AG04450 (cell line): Measurements from ENCODE around the gene PPP1R14D. TPM values are rescaled to one million over a fixed set of nuclear protein-coding genes. Genes with fewer than 3 reads are reported as not detected.

Source experiments
- CTCF ChIA-PET: fragments of 300-600, 350-600 bp; formaldehyde crosslinking; extraction: SDS; loops from one replicate; lab custom pipeline; 2022; ENCODE audit warnings: antibody characterized with exemption, inconsistent platforms; lab: Charles Lee
- POLR2A ChIA-PET: fragments of 350-600 bp; formaldehyde crosslinking; extraction: SDS; loops from one replicate; lab custom pipeline; 2021; ENCODE audit warnings: antibody characterized with exemption, inconsistent platforms; lab: Yijun Ruan, JAX
- DNase-seq: peaks from one replicate; pipeline ENCODE4 v3.0.0-alpha.2; 2011; ENCODE audit warnings: low read depth, low spot score
- H3K27ac ChIP-seq: one replicate; pipeline ENCODE4 v1.5.1; 2012; ENCODE audit warnings: low read depth, low read length, control low read depth
- H3K27me3 ChIP-seq: one replicate; pipeline ENCODE4 v1.6.0; 2012; ENCODE audit warnings: low read length; ENCODE audit not compliant: control insufficient read depth, insufficient read depth
- H3K4me3 ChIP-seq: 2 replicates; pipeline ENCODE4 v1.5.1; 2011; ENCODE audit warnings: mild to moderate bottlenecking, low read depth, low read length, control low read depth
- H3K9me3 ChIP-seq: 2 replicates; pipeline ENCODE4 v1.5.1; 2012; ENCODE audit warnings: low read length; ENCODE audit not compliant: control insufficient read depth, insufficient read depth
- polyA plus RNA-seq: library from polyadenylated mRNA; depleted of rRNA; stranded (reverse); fragments of >200 nt; gene quantifications from 2 replicates; pipeline ENCODE4 v1.2.3, GENCODE V29; 2011
- TF ChIP-seq, protein P1 (sequence below): IDR thresholded peaks from 2 replicates; pipeline ENCODE4 v1.5.1; 2011; ENCODE audit warnings: low read depth, low read length, control low read depth, inconsistent platforms

PPP1R14D gene
- polyA plus RNA-seq, 1 experiment, result not detected

DNA sequence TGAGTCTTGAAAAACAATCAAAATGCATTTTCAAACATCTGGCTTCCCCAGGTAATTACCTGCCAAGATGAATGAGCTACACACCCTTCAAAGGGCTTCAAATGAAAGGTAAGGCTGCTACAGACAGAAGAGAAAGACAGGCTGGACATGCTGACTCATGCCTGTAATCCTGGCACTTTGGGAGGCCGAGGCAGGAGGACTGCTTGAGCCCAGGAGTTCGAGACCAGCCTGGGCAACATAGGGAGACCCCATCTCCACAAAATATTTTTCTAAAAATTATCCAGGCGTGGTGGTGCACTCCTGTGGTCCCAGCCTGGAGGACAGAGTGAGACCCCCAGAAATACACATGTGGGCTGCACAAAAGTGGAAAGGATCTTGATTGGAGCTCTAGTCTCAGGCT is 36.1 kb downstream of the PPP1R14D start:
- H3K27me3 ChIP-seq, result no peaks in the 10 kb centered on the region
- POLR2A ChIA-PET, result no interaction called here
- H3K4me3 ChIP-seq, result no peak overlapping the region
- CTCF ChIA-PET, result interaction anchor here (0.5 to 2.2 kb wide), 7 partner anchors 9 to 471 kb away, joined by 3 to 5 read pairs (median 4); partner anchors contain the start of gene RHOV
- no peaks in the 10 kb centered on the region for H3K9me3 ChIP-seq
- H3K27ac ChIP-seq, result no peak overlapping the region
- DNase-seq, result no peak
- TF ChIP-seq, protein P1, sequence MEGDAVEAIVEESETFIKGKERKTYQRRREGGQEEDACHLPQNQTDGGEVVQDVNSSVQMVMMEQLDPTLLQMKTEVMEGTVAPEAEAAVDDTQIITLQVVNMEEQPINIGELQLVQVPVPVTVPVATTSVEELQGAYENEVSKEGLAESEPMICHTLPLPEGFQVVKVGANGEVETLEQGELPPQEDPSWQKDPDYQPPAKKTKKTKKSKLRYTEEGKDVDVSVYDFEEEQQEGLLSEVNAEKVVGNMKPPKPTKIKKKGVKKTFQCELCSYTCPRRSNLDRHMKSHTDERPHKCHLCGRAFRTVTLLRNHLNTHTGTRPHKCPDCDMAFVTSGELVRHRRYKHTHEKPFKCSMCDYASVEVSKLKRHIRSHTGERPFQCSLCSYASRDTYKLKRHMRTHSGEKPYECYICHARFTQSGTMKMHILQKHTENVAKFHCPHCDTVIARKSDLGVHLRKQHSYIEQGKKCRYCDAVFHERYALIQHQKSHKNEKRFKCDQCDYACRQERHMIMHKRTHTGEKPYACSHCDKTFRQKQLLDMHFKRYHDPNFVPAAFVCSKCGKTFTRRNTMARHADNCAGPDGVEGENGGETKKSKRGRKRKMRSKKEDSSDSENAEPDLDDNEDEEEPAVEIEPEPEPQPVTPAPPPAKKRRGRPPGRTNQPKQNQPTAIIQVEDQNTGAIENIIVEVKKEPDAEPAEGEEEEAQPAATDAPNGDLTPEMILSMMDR, result no peak

DNA sequence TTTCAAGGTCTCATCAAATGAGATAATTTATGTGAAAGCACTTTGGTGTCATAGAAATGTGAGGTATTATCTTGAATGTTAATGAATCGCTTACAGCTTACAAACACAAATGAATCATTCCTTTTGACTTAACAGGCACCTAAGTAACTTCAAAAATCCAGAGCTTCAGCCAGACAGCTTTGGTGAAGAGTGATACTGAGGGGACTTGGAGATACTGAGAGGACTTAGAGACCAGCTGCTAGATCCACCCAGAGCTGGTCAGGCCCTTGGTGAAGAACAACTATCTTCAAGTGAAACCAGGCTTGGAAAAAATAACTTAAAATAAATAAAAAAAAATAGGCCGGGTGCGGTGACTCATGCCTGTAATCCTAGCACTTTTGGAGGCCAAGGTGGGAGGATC is 37.8 kb downstream of the PPP1R14D start:
- POLR2A ChIA-PET, result no interaction called here
- H3K9me3 ChIP-seq, result no peaks in the 10 kb centered on the region

DNA sequence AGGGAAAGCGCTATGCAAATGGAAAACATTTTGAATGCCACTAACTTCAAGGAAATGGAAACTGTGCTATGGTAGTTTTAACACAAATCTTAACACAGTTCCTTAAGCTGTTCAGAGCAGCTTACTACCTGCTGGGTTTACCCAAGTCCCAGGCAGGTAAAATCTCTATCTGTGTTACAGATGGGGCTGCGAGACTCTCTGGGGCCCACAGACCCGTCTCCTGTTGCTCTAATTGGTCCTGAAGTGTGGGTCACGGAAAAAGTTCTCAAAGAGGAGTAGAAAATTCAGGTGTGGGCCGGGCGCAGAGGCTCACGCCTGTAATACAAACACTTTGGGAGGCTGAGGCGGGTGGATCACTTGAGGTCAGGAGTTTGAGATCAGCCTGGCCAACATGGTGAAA is 38.5 kb downstream of the PPP1R14D start:
- no peak overlapping the region for H3K4me3 ChIP-seq
- no peaks in the 10 kb centered on the region for H3K27me3 ChIP-seq
- TF ChIP-seq, protein P1, result no peak
- H3K9me3 ChIP-seq, result no peaks in the 10 kb centered on the region
- POLR2A ChIA-PET, result no interaction called here
- no peak overlapping the region for H3K27ac ChIP-seq
- CTCF ChIA-PET, result no interaction called here
- no peak for DNase-seq

More for the DNA sequence above, 37.8 kb downstream of the PPP1R14D start:
- DNase-seq, result no peak
- Histone ChIP-seq H3K4me3 (no peak overlapping the region), H3K27ac (no peak overlapping the region), H3K27me3 (no peaks in the 10 kb centered on the region)
- TF ChIP-seq, protein P1, result no peak
- CTCF ChIA-PET, result interaction anchor here (0.6 to 1.0 kb wide), 3 partner anchors 69 to 134 kb away, joined by 3 to 4 read pairs (median 3); no protein-coding TSS in a partner anchor

GRCh38 chr15:40789119-40789518 is 39.4 kb downstream of the PPP1R14D start:
- ChIA-PET CTCF (interaction anchor here (0.7 kb wide), 1 partner anchor 68 kb away, joined by 3 read pairs; no protein-coding TSS in a partner anchor), POLR2A (no interaction called here)
- no peak for DNase-seq
- H3K9me3 ChIP-seq, result no peaks in the 10 kb centered on the region
- no peaks in the 10 kb centered on the region for H3K27me3 ChIP-seq
- TF ChIP-seq, protein P1, result no peak
- no peak overlapping the region for H3K4me3 ChIP-seq
- no peak overlapping the region for H3K27ac ChIP-seq

- no peak overlapping the region for H3K27ac ChIP-seq
- no peak for DNase-seq
- H3K9me3 ChIP-seq, result no peaks in the 10 kb centered on the region
- TF ChIP-seq, protein P1, result no peak
- ChIA-PET POLR2A (no interaction called here), CTCF (no interaction called here)
- no peak overlapping the region for H3K4me3 ChIP-seq
- no peaks in the 10 kb centered on the region for H3K27me3 ChIP-seq
These were observed 40.5 kb downstream of the PPP1R14D start for GRCh38 chr15:40787991-40788390.
